GM12878 (cell line): ENCODE results near the gene CYP27A1.

Experiments
- YY1 ChIP-seq: IDR thresholded peaks from 2 replicates; pipeline ENCODE4 v1.6.1; 2011; ENCODE audit warnings: low read depth, mild to moderate bottlenecking, low read length
- ZNF274 ChIP-seq: IDR thresholded peaks from one replicate; pipeline ENCODE4 v1.8.0; 2011; ENCODE audit not compliant: insufficient read length, insufficient read depth

DNA sequence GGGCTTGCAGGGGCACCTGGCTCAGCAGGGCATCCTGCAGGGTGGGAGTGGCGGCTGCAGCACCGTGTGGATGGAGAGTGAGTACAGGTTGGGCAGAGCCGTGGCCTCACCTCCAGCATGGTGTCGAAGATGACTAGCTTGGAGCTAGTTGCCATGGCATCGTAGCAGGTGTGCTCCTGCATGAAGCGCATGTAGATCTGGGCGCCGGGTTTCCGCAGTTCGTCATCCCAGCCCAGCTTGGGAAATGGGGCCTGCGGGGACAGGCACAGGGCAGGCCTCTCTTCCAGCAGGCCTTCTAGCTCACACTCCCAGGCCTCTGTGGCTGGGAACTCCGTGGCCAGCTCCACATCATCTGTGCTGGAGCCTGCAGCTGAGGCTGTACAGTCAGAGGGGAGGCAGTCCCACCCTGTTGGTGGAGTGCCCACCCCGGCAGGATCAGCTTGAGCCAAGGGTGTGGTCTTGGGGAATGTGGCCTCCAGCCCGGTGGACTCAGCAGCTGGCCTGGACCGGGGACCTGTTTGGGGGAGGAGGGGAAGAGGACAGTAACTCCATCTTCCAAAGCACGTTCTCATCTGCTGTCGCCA lies 48.0 kb downstream of the CYP27A1 start:
- TF ChIP-seq YY1: no peak
- no peak for TF ChIP-seq ZNF274
